Mammary epithelial cell (primary cell): Measurements from ENCODE around the gene TSPAN16.

Source experiments
- CTCF ChIP-seq, 2 donors: IDR thresholded peaks in 1 of 2; conservative IDR thresholded peaks in 1 of 2; 2 replicates each; pipeline ENCODE4 v1.5.1; 2011 to 2012; ENCODE audit warnings: inconsistent platforms in 2 of 2, low read length in 2 of 2, mild to moderate bottlenecking in 2 of 2, control low read depth in 1 of 2, low read depth in 1 of 2; ENCODE audit not compliant: insufficient read depth in 1 of 2; ENCODE audit errors: extremely low read depth in 1 of 2
- EZH2 ChIP-seq: IDR thresholded peaks from 2 replicates; pipeline ENCODE4 v1.6.1; 2012; ENCODE audit warnings: low read length, inconsistent platforms, borderline replicate concordance

DNA sequence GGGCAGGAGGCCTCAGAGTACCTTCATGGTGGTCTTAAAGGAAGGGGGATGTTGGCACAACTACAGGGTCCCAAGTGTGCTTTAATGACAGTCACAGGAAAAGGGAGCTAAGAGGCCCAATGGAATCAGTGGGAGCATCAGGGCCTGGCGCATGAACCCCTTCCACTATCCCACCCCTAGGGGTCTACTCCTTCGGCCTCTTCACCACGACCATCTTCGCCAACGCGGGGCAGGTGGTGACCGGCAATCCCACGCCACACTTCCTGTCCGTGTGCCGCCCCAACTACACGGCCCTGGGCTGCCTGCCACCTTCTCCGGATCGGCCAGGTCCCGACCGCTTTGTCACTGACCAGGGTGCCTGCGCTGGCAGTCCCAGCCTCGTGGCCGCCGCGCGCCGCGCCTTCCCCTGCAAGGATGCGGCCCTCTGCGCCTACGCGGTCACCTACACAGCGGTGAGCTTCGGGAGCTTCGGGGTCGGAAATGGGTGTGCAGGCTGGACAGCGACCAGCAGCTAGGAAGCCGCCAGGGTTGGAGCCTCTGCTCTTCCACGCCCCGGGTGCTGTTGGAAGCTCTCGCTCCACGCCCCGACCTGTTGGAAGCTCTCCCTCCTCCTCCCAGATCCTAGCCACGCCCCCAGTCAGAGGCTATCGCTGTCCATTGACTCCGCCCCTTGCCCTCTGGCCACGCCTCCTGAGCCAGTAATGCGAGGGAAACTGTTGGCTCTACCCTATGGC, 65.2 kb downstream of the TSPAN16 start:
- TF ChIP-seq CTCF (conservative IDR thresholded peaks at IDR 0.05 in 1 of 2, IDR thresholded peaks at IDR 0.05 in 1 of 2; ENCODE audit: extremely low read depth in 1 of 2, insufficient read depth in 1 of 2, low read depth in 1 of 2, low read length in 2 of 2) (no peak), EZH2 (no peak)
